ENCODE data around the gene ST13.
"Not testable (repeated sequence)": the region's sequence is repeated elsewhere in the genome, so short reads cannot be mapped to it uniquely, and the experiment has no call there.

DNA sequence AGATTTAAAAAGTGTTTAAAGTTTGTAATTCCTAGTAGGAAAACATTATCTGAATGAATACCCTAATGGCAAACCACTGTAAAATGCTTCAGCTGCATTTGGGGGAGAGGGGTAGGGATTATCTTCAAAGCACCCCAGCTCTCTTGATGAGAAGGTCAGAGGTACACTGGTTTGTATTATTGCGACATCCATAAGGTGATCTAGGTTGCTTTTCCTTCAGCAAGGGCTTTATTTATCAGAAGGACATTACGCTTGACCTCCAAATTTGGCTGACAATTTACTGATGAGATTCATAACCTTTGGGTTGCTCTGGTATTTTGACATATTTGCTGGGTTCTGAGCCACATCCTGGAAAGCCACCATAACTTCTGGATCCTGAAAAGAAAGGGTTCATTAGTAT, 30.1 kb downstream of the ST13 start:
- TF ChIP-seq, protein P1, sequence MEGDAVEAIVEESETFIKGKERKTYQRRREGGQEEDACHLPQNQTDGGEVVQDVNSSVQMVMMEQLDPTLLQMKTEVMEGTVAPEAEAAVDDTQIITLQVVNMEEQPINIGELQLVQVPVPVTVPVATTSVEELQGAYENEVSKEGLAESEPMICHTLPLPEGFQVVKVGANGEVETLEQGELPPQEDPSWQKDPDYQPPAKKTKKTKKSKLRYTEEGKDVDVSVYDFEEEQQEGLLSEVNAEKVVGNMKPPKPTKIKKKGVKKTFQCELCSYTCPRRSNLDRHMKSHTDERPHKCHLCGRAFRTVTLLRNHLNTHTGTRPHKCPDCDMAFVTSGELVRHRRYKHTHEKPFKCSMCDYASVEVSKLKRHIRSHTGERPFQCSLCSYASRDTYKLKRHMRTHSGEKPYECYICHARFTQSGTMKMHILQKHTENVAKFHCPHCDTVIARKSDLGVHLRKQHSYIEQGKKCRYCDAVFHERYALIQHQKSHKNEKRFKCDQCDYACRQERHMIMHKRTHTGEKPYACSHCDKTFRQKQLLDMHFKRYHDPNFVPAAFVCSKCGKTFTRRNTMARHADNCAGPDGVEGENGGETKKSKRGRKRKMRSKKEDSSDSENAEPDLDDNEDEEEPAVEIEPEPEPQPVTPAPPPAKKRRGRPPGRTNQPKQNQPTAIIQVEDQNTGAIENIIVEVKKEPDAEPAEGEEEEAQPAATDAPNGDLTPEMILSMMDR (IDR thresholded peaks at IDR 0.05; ENCODE audit: poor library complexity): not testable (repeated sequence)
- not testable (repeated sequence) for TF ChIP-seq EZH2phosphoT487 (IDR thresholded peaks at IDR 0.05; ENCODE audit: low read depth, severe bottlenecking, unreplicated experiment)

Data from hepatocyte (in vitro differentiated cells).